Gastroesophageal sphincter (tissue), 4 donors: ENCODE measurements around the gene VWA8. TPM values are rescaled to one million over a fixed set of nuclear protein-coding genes. Genes with fewer than 3 reads are reported as not detected.
"Not testable (repeated sequence)": the region's sequence is repeated elsewhere in the genome, so short reads cannot be mapped to it uniquely, and the experiment has no call there.

Experiments
- ATAC-seq: fragments of 150-250 bp; one replicate; pipeline ENCODE4 v1.9.1; 2016; ENCODE audit warnings: mild to moderate bottlenecking, moderate library complexity
- H3K27ac ChIP-seq, 4 donors: fragments of 200-600 bp; sonication (generic) in 3 of 4; 1 replicate in 3 of 4; 2 replicates in 1 of 4; pipeline ENCODE4 v1.5.1; 2016 to 2019
- H3K27me3 ChIP-seq: fragments of 200-600 bp; sonication (generic); one replicate; pipeline ENCODE4 v1.5.1; 2019
- H3K36me3 ChIP-seq, 2 donors: fragments of 200-600 bp; sonication (generic); one replicate each; pipeline ENCODE4 v1.5.1; 2019; ENCODE audit warnings: control low read depth in 1 of 2
- H3K4me1 ChIP-seq, 3 donors: fragments of 200-600 bp; sonication (generic); 1 replicate in 2 of 3; 2 replicates in 1 of 3; pipeline ENCODE4 v1.5.1; 2016 to 2019; ENCODE audit warnings: control low read depth in 2 of 3
- H3K4me3 ChIP-seq, 2 donors: fragments of 200-600 bp; sonication (generic); one replicate each; pipeline ENCODE4 v1.5.1; 2019; ENCODE audit warnings: mild to moderate bottlenecking in 1 of 2, moderate library complexity in 1 of 2
- H3K9me3 ChIP-seq, 3 donors: fragments of 200-600 bp; sonication (generic); one replicate each; pipeline ENCODE4 v1.5.1; 2017 to 2019; ENCODE audit warnings: control low read depth in 2 of 3
- EP300 ChIP-seq: sonication (generic); formaldehyde crosslinking; IDR thresholded peaks from one replicate; pipeline ENCODE4 v1.6.1; 2017; ENCODE audit warnings: antibody characterized with exemption, mild to moderate bottlenecking
- POLR2A ChIP-seq, 2 donors: fragments of 450-650 bp; IDR thresholded peaks; one replicate each; pipeline ENCODE4 v1.6.1; 2017; ENCODE audit warnings: antibody characterized with exemption in 2 of 2, mild to moderate bottlenecking in 2 of 2, moderate library complexity in 1 of 2
- POLR2AphosphoS5 ChIP-seq: sonication (generic); formaldehyde crosslinking; IDR thresholded peaks from one replicate; pipeline ENCODE4 v1.6.1; 2017; ENCODE audit warnings: antibody characterized with exemption
- WGBS, 2 donors: methylation state at CpG; one replicate each; pipeline ENCODE4 v1.1.5; 2018; ENCODE audit warnings: low coverage in 1 of 2; 5-methylcytosine and 5-hydroxymethylcytosine counted together
- total RNA-seq, 4 donors: library from RNA; depleted of rRNA; stranded (reverse); fragments of >200 nt; gene quantifications; one replicate each; pipeline ENCODE4 v1.1.0, GENCODE V29; 2016
- TF ChIP-seq, protein P1 (sequence below), 4 experiments: fragments of 200-600 bp in 2 of 4; fragments of 450-650 bp in 2 of 4; sonication (generic) in 1 of 4; IDR thresholded peaks; one replicate each; pipeline ENCODE4 v1.5.1; 2017 to 2019; ENCODE audit warnings: antibody characterized with exemption in 4 of 4, mild to moderate bottlenecking in 2 of 4, moderate library complexity in 2 of 4

The VWA8 gene
- total RNA-seq, 4 donors from 2014 or later, result 20.3 to 34.7 (median 23.9) TPM

DNA sequence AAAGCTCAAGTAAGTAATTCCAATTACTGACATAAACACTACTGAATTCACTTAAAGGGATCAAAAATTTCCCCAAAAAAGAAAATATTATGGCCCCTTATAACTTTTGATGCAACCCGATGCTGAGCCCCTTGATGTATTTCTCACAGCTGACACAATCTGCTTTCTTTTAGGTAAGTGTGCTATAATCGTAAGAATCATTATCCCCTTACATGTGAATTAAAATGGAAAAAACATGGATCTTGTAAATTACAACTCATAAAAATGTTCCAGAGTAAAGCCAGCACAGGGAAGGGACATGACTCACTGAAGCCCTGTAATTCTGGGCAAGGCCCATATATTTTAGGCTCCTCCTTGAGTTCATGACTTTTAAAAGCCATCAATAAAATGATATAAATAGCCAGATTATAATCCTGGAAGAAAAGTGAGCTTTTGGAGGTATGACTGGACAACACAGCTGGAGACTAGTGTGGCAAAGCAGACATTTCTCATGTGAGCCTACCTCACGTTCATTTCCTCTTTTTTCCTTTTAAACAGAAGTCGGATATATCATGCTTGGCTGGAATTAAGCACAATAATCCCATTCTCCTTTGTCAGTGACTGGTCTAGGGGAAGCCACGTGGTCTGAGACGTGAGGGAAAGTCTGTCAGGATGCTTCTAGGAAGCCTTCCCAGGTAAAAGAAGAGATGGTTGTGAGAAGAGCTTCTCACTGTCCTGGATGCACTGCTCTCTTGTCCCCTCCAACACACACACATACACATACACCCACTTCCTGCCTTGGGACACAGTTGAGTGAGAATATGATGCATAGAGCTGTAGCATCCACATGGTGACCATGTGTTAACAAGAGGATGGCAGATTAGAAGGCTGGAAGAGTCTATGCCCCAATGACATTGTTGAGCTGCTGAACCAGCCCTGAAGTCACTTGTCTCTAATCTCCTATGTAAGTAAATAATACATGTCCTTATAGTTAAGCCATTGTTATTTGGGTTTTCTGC is 338.2 kb downstream of the VWA8 start:
- TF ChIP-seq, protein P1, sequence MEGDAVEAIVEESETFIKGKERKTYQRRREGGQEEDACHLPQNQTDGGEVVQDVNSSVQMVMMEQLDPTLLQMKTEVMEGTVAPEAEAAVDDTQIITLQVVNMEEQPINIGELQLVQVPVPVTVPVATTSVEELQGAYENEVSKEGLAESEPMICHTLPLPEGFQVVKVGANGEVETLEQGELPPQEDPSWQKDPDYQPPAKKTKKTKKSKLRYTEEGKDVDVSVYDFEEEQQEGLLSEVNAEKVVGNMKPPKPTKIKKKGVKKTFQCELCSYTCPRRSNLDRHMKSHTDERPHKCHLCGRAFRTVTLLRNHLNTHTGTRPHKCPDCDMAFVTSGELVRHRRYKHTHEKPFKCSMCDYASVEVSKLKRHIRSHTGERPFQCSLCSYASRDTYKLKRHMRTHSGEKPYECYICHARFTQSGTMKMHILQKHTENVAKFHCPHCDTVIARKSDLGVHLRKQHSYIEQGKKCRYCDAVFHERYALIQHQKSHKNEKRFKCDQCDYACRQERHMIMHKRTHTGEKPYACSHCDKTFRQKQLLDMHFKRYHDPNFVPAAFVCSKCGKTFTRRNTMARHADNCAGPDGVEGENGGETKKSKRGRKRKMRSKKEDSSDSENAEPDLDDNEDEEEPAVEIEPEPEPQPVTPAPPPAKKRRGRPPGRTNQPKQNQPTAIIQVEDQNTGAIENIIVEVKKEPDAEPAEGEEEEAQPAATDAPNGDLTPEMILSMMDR (IDR thresholded peaks at IDR 0.05), result no peak
- TF ChIP-seq EP300, result no peak
- TF ChIP-seq POLR2AphosphoS5, result peak; percentile 11
- Histone ChIP-seq H3K4me3 (no peak overlapping the region), H3K36me3 (no peaks in the 10 kb centered on the region), H3K9me3 (no peaks in the 10 kb centered on the region), H3K4me1 (no peaks in the 10 kb centered on the region), H3K27ac (peak overlapping the region in 3 of 4 donors; percentile 25 to 62 (median 39)), H3K27me3 (no peaks in the 10 kb centered on the region)
- ATAC-seq, result peak; percentile 94
- 50 to 74% methylated on average over 5 to 6 of the region's 6 CpGs for WGBS, 2 donors

DNA sequence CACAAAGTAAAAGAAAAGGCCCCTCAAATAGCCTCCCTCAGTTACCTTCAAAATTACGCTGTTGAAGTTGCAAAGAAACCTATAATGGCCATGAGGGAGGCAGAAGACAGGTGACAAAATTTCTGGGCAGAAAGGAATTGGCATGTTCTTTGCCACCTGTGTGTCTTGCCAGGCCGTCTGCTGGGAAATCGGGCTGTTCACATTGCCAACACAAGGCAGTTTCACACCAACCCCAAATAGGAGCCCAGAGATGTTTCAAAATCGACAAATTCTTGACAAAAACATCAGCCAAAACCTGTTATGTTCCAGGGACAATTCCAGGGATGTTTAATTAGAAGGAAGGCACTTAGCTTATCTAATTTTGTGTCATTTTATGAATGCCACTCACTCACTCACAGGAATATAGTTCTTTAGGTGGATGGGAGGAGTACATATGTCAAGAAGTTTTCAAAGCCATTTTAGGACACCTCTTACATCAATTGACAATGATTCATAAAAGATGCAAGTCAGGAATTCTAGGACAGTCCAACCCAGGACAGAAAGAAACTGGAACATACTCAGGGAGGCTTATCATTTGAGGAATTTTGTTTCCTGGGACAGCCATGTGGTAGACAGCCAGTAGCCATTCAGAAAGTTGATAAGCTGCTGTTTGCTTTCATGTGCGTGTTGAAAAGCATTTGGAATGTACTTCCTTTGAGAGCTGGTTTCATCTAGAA is 339.0 kb downstream of the VWA8 start:
- Histone ChIP-seq H3K4me3 (no peak overlapping the region), H3K27me3 (no peaks in the 10 kb centered on the region), H3K27ac (peak overlapping the region in 3 of 4 donors; percentile 25 to 46 (median 45)), H3K4me1 (no peaks in the 10 kb centered on the region), H3K9me3 (no peaks in the 10 kb centered on the region), H3K36me3 (no peaks in the 10 kb centered on the region)
- WGBS, 2 donors, result 55 to 80% methylated on average over 3 to 5 of the region's 5 CpGs
- TF ChIP-seq, protein P1 (IDR thresholded peaks at IDR 0.05), result no peak
- TF ChIP-seq POLR2AphosphoS5, result no peak
- no peak for TF ChIP-seq POLR2A (IDR thresholded peaks at IDR 0.05)
- ATAC-seq, result peak; percentile 89

DNA sequence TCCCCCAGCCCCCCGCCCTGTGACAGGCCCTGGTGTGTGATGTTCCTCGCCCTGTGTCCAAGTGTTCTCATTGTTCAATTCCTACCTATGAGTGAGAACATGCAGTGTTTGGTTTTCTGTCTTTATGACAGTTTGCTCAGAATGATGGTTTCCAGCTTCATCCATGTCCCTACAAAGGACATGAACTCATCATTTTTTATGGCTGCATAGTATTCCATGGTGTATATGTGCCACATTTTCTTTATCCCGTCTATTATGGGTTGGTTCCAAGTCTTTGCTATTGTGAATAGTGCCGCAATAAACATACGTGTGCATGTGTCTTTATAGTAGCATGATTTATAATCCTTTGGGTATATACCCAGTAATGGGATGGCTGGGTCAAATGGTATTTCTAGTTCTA is 343.3 kb downstream of the VWA8 start:
- 96% methylated on average over 5 of the region's 5 CpGs; no CpG with 5 or more reads in 1 of the 2 donors for WGBS, 2 donors
- H3K4me3 ChIP-seq, H3K9me3 ChIP-seq, H3K27me3 ChIP-seq, ATAC-seq, H3K27ac ChIP-seq, H3K36me3 ChIP-seq: not testable (repeated sequence)
- H3K4me1 ChIP-seq, result peaks cover 0 to 19% (median 11%) of the 10 kb centered on the region in 3 donors

DNA sequence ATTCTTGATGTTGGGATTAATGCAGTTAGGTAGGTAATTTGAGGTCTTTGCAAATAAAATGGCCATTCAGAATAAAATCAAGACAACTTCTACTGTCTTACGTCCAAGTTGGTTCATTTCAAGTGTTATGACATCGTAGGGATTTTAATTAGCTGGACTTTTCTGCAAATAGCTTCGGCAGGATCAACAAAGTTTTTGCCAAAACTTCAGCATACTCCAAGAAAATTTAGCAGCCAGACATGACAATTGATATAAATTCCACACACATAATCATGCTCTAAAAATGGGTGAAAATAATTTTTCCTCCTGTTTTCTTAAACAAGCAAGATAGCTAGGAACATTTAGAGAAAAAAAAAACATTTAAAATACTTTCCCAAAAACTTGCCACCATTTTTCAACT is 344.8 kb downstream of the VWA8 start:
- Histone ChIP-seq H3K4me1 (peaks cover 0 to 19% (median 11%) of the 10 kb centered on the region in 3 donors), H3K27me3 (no peaks in the 10 kb centered on the region), H3K9me3 (no peaks in the 10 kb centered on the region), H3K27ac (no peak overlapping the region), H3K36me3 (peaks cover 0 to 11% of the 10 kb centered on the region in 2 donors), H3K4me3 (no peak overlapping the region)
- ATAC-seq, result no peak
- WGBS, 2 donors, result 50 to 61% methylated on average over 3 of the region's 3 CpGs
- TF ChIP-seq POLR2AphosphoS5 (no peak), POLR2A (IDR thresholded peaks at IDR 0.05) (no peak), EP300 (no peak)
- TF ChIP-seq, protein P1 (IDR thresholded peaks at IDR 0.05), result no peak

DNA sequence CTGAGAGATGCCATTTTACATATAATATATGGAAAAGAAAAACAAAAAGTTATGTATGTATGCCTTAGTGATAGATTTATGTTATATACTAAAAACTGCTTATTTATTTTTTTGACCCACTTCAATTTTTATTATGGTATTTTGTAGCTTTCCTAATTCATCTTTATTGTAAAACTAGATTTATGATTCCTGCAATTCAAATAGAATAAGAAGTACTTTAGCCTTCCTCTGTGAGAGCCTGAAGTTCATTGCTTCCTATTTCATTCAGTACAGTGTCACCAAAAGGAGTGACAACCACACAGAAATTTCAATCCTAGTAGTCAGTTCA is 345.4 kb downstream of the VWA8 start:
- ATAC-seq, result no peak
- Histone ChIP-seq H3K4me1 (peaks cover 0 to 19% (median 11%) of the 10 kb centered on the region in 3 donors), H3K27me3 (no peaks in the 10 kb centered on the region), H3K9me3 (no peaks in the 10 kb centered on the region), H3K27ac (no peak overlapping the region), H3K36me3 (peaks cover 0 to 18% of the 10 kb centered on the region in 2 donors), H3K4me3 (no peak overlapping the region)
- TF ChIP-seq POLR2AphosphoS5 (no peak), EP300 (no peak), POLR2A (IDR thresholded peaks at IDR 0.05) (no peak)
- TF ChIP-seq, protein P1 (IDR thresholded peaks at IDR 0.05), result no peak
